ENCODE results near the gene TMC4. TPM values are rescaled to one million over a fixed set of nuclear protein-coding genes. Genes with fewer than 3 reads are reported as not detected.

TMC4 gene
- polyA plus RNA-seq, 1 donor from 2014 or later: 0.15 TPM

DNA sequence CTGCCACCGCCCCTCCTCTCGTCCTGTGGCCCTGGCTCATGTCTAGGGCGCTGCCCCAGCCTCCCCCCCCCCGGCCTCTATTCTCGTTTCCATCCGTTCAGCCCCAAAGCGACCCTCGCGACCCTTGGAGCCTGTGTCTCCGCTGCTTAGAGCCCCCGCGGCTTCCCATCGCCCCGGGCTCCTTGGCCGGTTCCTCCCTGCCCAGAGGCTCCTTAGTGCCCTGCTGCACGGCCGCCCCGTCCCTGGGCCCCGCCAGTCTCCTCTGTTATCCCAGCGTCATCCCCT is 44.6 kb downstream of the TMC4 start:
- H4K20me1 ChIP-seq (ENCODE audit: insufficient read depth): no peaks in the 10 kb centered on the region
- H3K4me3 ChIP-seq (ENCODE audit: low read length): no peak overlapping the region
- TF ChIP-seq POLR2AphosphoS5 (IDR thresholded peaks at IDR 0.05): no peak
- no peak for TF ChIP-seq SMC3 (conservative IDR thresholded peaks at IDR 0.05; ENCODE audit: poor library complexity)
- no peak for TF ChIP-seq EZH2 (IDR thresholded peaks at IDR 0.05; ENCODE audit: borderline replicate concordance, insufficient read depth, low read length, poor library complexity, severe bottlenecking)
- TF ChIP-seq CTCF (IDR thresholded peaks at IDR 0.05; ENCODE audit: poor library complexity, severe bottlenecking): no peak
- TF ChIP-seq RAD21 (conservative IDR thresholded peaks at IDR 0.05): no peak
- TF ChIP-seq REST (IDR thresholded peaks at IDR 0.05; ENCODE audit: borderline replicate concordance): no peak
- no peak for TF ChIP-seq MXI1 (conservative IDR thresholded peaks at IDR 0.05; ENCODE audit: poor library complexity, severe bottlenecking)
- no peak for TF ChIP-seq EP300 (conservative IDR thresholded peaks at IDR 0.05; ENCODE audit: poor library complexity, severe bottlenecking)
- no peak for TF ChIP-seq TAF1 (IDR thresholded peaks at IDR 0.05; ENCODE audit: low read depth)
- H3K4me2 ChIP-seq (ENCODE audit: low read length): no peak overlapping the region
- H3K79me2 ChIP-seq (replicated peaks; ENCODE audit: insufficient read depth, low read length): no peaks in the 10 kb centered on the region
- H3K27me3 ChIP-seq (ENCODE audit: insufficient read depth, low read depth, low read length): no peaks in the 10 kb centered on the region
- no peaks in the 10 kb centered on the region for H3F3A ChIP-seq (ENCODE audit: insufficient read depth, low read length, poor library complexity, severe bottlenecking)
- H3K9me2 ChIP-seq (ENCODE audit: insufficient read depth, low read length): no peaks in the 10 kb centered on the region
- H3K36me3 ChIP-seq (ENCODE audit: insufficient read depth, low read length): no peaks in the 10 kb centered on the region
- H2AFZ ChIP-seq (ENCODE audit: low read depth, low read length): no peak overlapping the region
- no peaks in the 10 kb centered on the region for H3K9me3 ChIP-seq (ENCODE audit: low read length)
- H3K27ac ChIP-seq (ENCODE audit: low read length): no peak overlapping the region
- no peak overlapping the region for H3K9ac ChIP-seq (ENCODE audit: low read length)

DNA sequence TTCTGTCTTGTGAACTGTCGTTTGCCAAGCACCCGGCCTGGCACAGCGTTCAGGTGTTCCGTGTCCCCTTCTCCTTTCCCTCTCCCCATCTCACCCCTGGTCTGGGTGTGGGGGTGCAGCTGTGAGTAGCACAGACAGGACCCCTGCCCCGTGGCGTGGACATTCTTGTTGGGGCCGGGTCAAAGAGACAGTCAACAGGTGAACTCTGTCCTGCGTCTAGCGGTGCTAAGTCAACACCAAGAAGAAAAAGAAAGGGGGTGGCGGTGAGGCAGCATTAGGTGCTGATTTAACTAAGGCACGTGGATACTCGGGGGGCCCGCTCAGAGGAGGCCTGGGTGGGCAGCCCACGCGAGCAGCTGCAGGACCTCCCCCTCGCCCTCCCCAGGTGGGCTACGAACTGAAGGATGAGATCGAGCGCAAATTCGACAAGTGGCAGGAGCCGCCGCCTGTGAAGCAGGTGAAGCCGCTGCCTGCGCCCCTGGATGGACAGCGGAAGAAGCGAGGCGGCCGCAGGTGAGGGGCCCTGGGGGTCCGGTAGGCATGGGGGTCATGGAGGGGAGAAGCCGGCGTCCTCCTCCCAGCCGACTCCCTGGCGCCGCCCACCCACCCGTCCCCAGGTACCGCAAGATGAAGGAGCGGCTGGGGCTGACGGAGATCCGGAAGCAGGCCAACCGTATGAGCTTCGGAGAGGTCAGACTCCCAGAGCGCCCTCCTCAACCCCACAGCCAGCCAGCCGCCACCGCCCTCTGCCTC is 45.1 kb downstream of the TMC4 start:
- no peaks in the 10 kb centered on the region for H4K20me1 ChIP-seq (ENCODE audit: insufficient read depth)
- H3K79me2 ChIP-seq (replicated peaks; ENCODE audit: insufficient read depth, low read length): no peaks in the 10 kb centered on the region
- H2AFZ ChIP-seq (ENCODE audit: low read depth, low read length): no peak overlapping the region
- no peak overlapping the region for H3K27ac ChIP-seq (ENCODE audit: low read length)
- no peaks in the 10 kb centered on the region for H3K9me3 ChIP-seq (ENCODE audit: low read length)
- TF ChIP-seq SMC3 (conservative IDR thresholded peaks at IDR 0.05; ENCODE audit: poor library complexity) (no peak), CTCF (IDR thresholded peaks at IDR 0.05; ENCODE audit: poor library complexity, severe bottlenecking) (no peak), EP300 (conservative IDR thresholded peaks at IDR 0.05; ENCODE audit: poor library complexity, severe bottlenecking) (no peak), POLR2AphosphoS5 (IDR thresholded peaks at IDR 0.05) (no peak), RAD21 (conservative IDR thresholded peaks at IDR 0.05) (no peak), REST (IDR thresholded peaks at IDR 0.05; ENCODE audit: borderline replicate concordance) (no peak), MXI1 (conservative IDR thresholded peaks at IDR 0.05; ENCODE audit: poor library complexity, severe bottlenecking) (no peak), TAF1 (IDR thresholded peaks at IDR 0.05; ENCODE audit: low read depth) (no peak), EZH2 (IDR thresholded peaks at IDR 0.05; ENCODE audit: borderline replicate concordance, insufficient read depth, low read length, poor library complexity, severe bottlenecking) (no peak)
- H3K4me3 ChIP-seq (ENCODE audit: low read length): no peak overlapping the region
- H3F3A ChIP-seq (ENCODE audit: insufficient read depth, low read length, poor library complexity, severe bottlenecking): no peaks in the 10 kb centered on the region
- H3K36me3 ChIP-seq (ENCODE audit: insufficient read depth, low read length): no peaks in the 10 kb centered on the region
- no peaks in the 10 kb centered on the region for H3K27me3 ChIP-seq (ENCODE audit: insufficient read depth, low read depth, low read length)
- no peaks in the 10 kb centered on the region for H3K9me2 ChIP-seq (ENCODE audit: insufficient read depth, low read length)
- H3K4me2 ChIP-seq (ENCODE audit: low read length): no peak overlapping the region
- no peak overlapping the region for H3K9ac ChIP-seq (ENCODE audit: low read length)

Data from neural cell (in vitro differentiated cells).